Measurements from ENCODE around the gene DPY19L1.
"Not testable (repeated sequence)": the region's sequence is repeated elsewhere in the genome, so short reads cannot be mapped to it uniquely, and the experiment has no call there.

DNA sequence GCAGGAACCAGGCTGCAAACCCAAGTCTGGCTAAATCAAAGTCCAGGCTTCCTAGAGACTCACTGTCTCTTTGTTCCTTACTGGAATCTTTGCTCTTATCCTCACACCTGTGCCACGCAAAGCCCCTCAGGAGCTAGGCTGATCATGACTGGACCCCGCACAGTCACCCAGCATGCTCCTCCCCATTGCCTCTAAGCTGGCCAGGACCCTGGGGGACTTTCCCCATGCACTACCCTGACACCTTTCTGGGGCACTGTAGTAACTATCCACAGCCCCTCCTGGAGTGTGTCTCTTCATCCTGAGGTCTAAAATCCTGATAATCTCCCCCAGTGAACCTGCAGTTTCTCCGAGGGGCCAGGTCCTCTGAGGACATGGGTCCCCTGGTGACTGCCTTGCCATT, 21.3 kb upstream of the DPY19L1 start:
- TF ChIP-seq, protein P1, sequence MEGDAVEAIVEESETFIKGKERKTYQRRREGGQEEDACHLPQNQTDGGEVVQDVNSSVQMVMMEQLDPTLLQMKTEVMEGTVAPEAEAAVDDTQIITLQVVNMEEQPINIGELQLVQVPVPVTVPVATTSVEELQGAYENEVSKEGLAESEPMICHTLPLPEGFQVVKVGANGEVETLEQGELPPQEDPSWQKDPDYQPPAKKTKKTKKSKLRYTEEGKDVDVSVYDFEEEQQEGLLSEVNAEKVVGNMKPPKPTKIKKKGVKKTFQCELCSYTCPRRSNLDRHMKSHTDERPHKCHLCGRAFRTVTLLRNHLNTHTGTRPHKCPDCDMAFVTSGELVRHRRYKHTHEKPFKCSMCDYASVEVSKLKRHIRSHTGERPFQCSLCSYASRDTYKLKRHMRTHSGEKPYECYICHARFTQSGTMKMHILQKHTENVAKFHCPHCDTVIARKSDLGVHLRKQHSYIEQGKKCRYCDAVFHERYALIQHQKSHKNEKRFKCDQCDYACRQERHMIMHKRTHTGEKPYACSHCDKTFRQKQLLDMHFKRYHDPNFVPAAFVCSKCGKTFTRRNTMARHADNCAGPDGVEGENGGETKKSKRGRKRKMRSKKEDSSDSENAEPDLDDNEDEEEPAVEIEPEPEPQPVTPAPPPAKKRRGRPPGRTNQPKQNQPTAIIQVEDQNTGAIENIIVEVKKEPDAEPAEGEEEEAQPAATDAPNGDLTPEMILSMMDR (IDR thresholded peaks at IDR 0.05): not testable (repeated sequence)
- not testable (repeated sequence) for TF ChIP-seq POLR2A (IDR thresholded peaks at IDR 0.05)

Data from adrenal gland (tissue), 5 donors.